ENCODE data around the gene CLCNKA. TPM values are rescaled to one million over a fixed set of nuclear protein-coding genes. Genes with fewer than 3 reads are reported as not detected.

CLCNKA gene
- total and polyA plus RNA-seq, 2 experiments from 2014 or later = 1.3 TPM

- Histone ChIP-seq H3K4me2 (no peak overlapping the region), H3K27me3 (no peaks in the 10 kb centered on the region), H3K36me3 (replicated peaks; ENCODE audit: insufficient read depth, low read depth) (no peaks in the 10 kb centered on the region), H3K4me1 (ENCODE audit: insufficient read depth) (no peaks in the 10 kb centered on the region), H3K9me3 (ENCODE audit: low read depth) (no peaks in the 10 kb centered on the region), H3K79me2 (no peaks in the 10 kb centered on the region), H3K27ac (peak overlapping the region; percentile 19), H3K9me2 (replicated peaks; ENCODE audit: insufficient read depth) (no peaks in the 10 kb centered on the region), H3K4me3 (no peak overlapping the region), H2AFZ (no peak overlapping the region), H4K20me1 (ENCODE audit: insufficient read depth, poor library complexity, severe bottlenecking) (no peaks in the 10 kb centered on the region)
- WGBS (ENCODE audit: low lambda C conversion rate, missing lambda C conversion rate) = 36% methylated on average over 1 of the region's 1 CpG
- DNase-seq (ENCODE audit: low spot score) = no peak
- TF ChIP-seq CTCF (IDR thresholded peaks at IDR 0.05; ENCODE audit: poor library complexity) = no peak
- no peak for TF ChIP-seq EZH2phosphoT487 (IDR thresholded peaks at IDR 0.05; ENCODE audit: low read depth, severe bottlenecking, unreplicated experiment)
- TF ChIP-seq EZH2 (IDR thresholded peaks at IDR 0.05; ENCODE audit: borderline replicate concordance) = no peak
Measured at GRCh38 chr1:15983275-15983674, 38.6 kb upstream of the CLCNKA start.

- H3K4me1 ChIP-seq (ENCODE audit: insufficient read depth) = no peaks in the 10 kb centered on the region
- no peaks in the 10 kb centered on the region for H3K9me2 ChIP-seq (replicated peaks; ENCODE audit: insufficient read depth)
- H3K79me2 ChIP-seq = no peaks in the 10 kb centered on the region
- no peak overlapping the region for H3K4me2 ChIP-seq
- H4K20me1 ChIP-seq (ENCODE audit: insufficient read depth, poor library complexity, severe bottlenecking) = no peaks in the 10 kb centered on the region
- H3K27ac ChIP-seq = no peak overlapping the region
- H3K4me3 ChIP-seq = no peak overlapping the region
- no peak for TF ChIP-seq EZH2 (IDR thresholded peaks at IDR 0.05; ENCODE audit: borderline replicate concordance)
- 79% methylated on average over 4 of the region's 5 CpGs for WGBS (ENCODE audit: low lambda C conversion rate, missing lambda C conversion rate)
- H3K36me3 ChIP-seq (replicated peaks; ENCODE audit: insufficient read depth, low read depth) = no peaks in the 10 kb centered on the region
- H3K9me3 ChIP-seq (ENCODE audit: low read depth) = no peaks in the 10 kb centered on the region
- no peaks in the 10 kb centered on the region for H3K27me3 ChIP-seq
- peak; percentile 27 for DNase-seq (ENCODE audit: low spot score)
- no peak overlapping the region for H2AFZ ChIP-seq
Measured at GRCh38 chr1:15985611-15986297, 36.1 kb upstream of the CLCNKA start.

- no peaks in the 10 kb centered on the region for H3K9me3 ChIP-seq (ENCODE audit: low read depth)
- H3K4me3 ChIP-seq = no peak overlapping the region
- H3K79me2 ChIP-seq = no peaks in the 10 kb centered on the region
- TF ChIP-seq CTCF (IDR thresholded peaks at IDR 0.05; ENCODE audit: poor library complexity) (no peak), EZH2phosphoT487 (IDR thresholded peaks at IDR 0.05; ENCODE audit: low read depth, severe bottlenecking, unreplicated experiment) (no peak), EZH2 (IDR thresholded peaks at IDR 0.05; ENCODE audit: borderline replicate concordance) (no peak)
- WGBS (ENCODE audit: low lambda C conversion rate, missing lambda C conversion rate) = 92% methylated on average over 11 of the region's 13 CpGs
- no peak for DNase-seq (ENCODE audit: low spot score)
- no peak overlapping the region for H3K4me2 ChIP-seq
- no peaks in the 10 kb centered on the region for H3K27me3 ChIP-seq
- H3K9me2 ChIP-seq (replicated peaks; ENCODE audit: insufficient read depth) = no peaks in the 10 kb centered on the region
- no peaks in the 10 kb centered on the region for H3K4me1 ChIP-seq (ENCODE audit: insufficient read depth)
- no peak overlapping the region for H2AFZ ChIP-seq
- H3K27ac ChIP-seq = no peak overlapping the region
- no peaks in the 10 kb centered on the region for H3K36me3 ChIP-seq (replicated peaks; ENCODE audit: insufficient read depth, low read depth)
- H4K20me1 ChIP-seq (ENCODE audit: insufficient read depth, poor library complexity, severe bottlenecking) = no peaks in the 10 kb centered on the region
Measured at GRCh38 chr1:15988856-15989736, 32.7 kb upstream of the CLCNKA start.

- Histone ChIP-seq H3K27ac (no peak overlapping the region), H3K27me3 (no peaks in the 10 kb centered on the region), H3K36me3 (replicated peaks; ENCODE audit: insufficient read depth, low read depth) (no peaks in the 10 kb centered on the region), H3K79me2 (no peaks in the 10 kb centered on the region), H3K4me2 (no peak overlapping the region), H3K9me3 (ENCODE audit: low read depth) (no peaks in the 10 kb centered on the region), H3K9me2 (replicated peaks; ENCODE audit: insufficient read depth) (no peaks in the 10 kb centered on the region), H2AFZ (no peak overlapping the region), H4K20me1 (ENCODE audit: insufficient read depth, poor library complexity, severe bottlenecking) (no peaks in the 10 kb centered on the region), H3K4me3 (no peak overlapping the region), H3K4me1 (ENCODE audit: insufficient read depth) (no peaks in the 10 kb centered on the region)
- DNase-seq (ENCODE audit: low spot score) = no peak
- 88% methylated on average over 9 of the region's 9 CpGs for whole genome bisulfite sequencing (ENCODE audit: low lambda C conversion rate, missing lambda C conversion rate)
- TF ChIP-seq CTCF (IDR thresholded peaks at IDR 0.05; ENCODE audit: poor library complexity) (no peak), EZH2 (IDR thresholded peaks at IDR 0.05; ENCODE audit: borderline replicate concordance) (no peak), EZH2phosphoT487 (IDR thresholded peaks at IDR 0.05; ENCODE audit: low read depth, severe bottlenecking, unreplicated experiment) (no peak)
Measured at GRCh38 chr1:15989776-15990175, 32.1 kb upstream of the CLCNKA start.
